Mesothelial cell of epicardium (in vitro differentiated cells): Measurements from ENCODE around the gene PCBD1. TPM values are rescaled to one million over a fixed set of nuclear protein-coding genes. Genes with fewer than 3 reads are reported as not detected.

Source experiments
- DNase-seq, 2 experiments: peaks; one replicate each; pipeline ENCODE4 v3.0.0; 2021; ENCODE audit warnings: low spot score in 2 of 2; ENCODE audit not compliant: unreplicated experiment in 2 of 2
- H3K27ac Mint-ChIP-seq: 2 replicates; pipeline ENCODE4 v1.8.0; 2021; ENCODE audit warnings: mixed read lengths
- H3K27me3 Mint-ChIP-seq: 2 replicates; pipeline ENCODE4 v1.8.0; 2021; ENCODE audit warnings: low read depth, mixed read lengths
- H3K36me3 Mint-ChIP-seq: 2 replicates; pipeline ENCODE4 v1.8.0; 2021; ENCODE audit warnings: mixed read lengths
- H3K4me1 Mint-ChIP-seq: 2 replicates; pipeline ENCODE4 v1.8.0; 2021; ENCODE audit warnings: mixed read lengths
- H3K4me3 Mint-ChIP-seq: 2 replicates; pipeline ENCODE4 v1.8.0; 2021; ENCODE audit warnings: mild to moderate bottlenecking, moderate library complexity, mixed read lengths
- H3K9me3 Mint-ChIP-seq: 2 replicates; pipeline ENCODE4 v1.8.0; 2021; ENCODE audit warnings: mixed read lengths
- total RNA-seq: library from RNA; stranded (reverse); gene quantifications from 3 replicates; pipeline ENCODE4 v1.2.1, GENCODE V29; 2021
- TF ChIP-seq, protein P1 (sequence below): fragments of 200-600 bp; sonication (generic); IDR thresholded peaks from one replicate; pipeline ENCODE4 v1.5.0; 2021; ENCODE audit warnings: antibody characterized with exemption; ENCODE audit not compliant: unreplicated experiment

Gene PCBD1
- total RNA-seq, 1 donor from 2014 or later, result 50.5 TPM

GRCh38 chr10:70901276-70901878, 13.0 kb upstream of the PCBD1 start:
- Mint-ChIP-seq H3K4me3 (no peak overlapping the region), H3K27ac (no peak overlapping the region), H3K4me1 (peaks cover 6% of the 10 kb centered on the region), H3K36me3 (no peaks in the 10 kb centered on the region), H3K9me3 (no peaks in the 10 kb centered on the region), H3K27me3 (peaks cover 16% of the 10 kb centered on the region)
- no peak for DNase-seq
- TF ChIP-seq, protein P1, sequence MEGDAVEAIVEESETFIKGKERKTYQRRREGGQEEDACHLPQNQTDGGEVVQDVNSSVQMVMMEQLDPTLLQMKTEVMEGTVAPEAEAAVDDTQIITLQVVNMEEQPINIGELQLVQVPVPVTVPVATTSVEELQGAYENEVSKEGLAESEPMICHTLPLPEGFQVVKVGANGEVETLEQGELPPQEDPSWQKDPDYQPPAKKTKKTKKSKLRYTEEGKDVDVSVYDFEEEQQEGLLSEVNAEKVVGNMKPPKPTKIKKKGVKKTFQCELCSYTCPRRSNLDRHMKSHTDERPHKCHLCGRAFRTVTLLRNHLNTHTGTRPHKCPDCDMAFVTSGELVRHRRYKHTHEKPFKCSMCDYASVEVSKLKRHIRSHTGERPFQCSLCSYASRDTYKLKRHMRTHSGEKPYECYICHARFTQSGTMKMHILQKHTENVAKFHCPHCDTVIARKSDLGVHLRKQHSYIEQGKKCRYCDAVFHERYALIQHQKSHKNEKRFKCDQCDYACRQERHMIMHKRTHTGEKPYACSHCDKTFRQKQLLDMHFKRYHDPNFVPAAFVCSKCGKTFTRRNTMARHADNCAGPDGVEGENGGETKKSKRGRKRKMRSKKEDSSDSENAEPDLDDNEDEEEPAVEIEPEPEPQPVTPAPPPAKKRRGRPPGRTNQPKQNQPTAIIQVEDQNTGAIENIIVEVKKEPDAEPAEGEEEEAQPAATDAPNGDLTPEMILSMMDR, result no peak

GRCh38 chr10:70899096-70899495, 10.7 kb upstream of the PCBD1 start:
- Mint-ChIP-seq H3K4me1 (peaks cover 6% of the 10 kb centered on the region), H3K27me3 (peaks cover 12% of the 10 kb centered on the region), H3K27ac (no peak overlapping the region), H3K36me3 (no peaks in the 10 kb centered on the region), H3K9me3 (no peaks in the 10 kb centered on the region), H3K4me3 (no peak overlapping the region)
- no peak for DNase-seq
- TF ChIP-seq, protein P1, result no peak

DNA sequence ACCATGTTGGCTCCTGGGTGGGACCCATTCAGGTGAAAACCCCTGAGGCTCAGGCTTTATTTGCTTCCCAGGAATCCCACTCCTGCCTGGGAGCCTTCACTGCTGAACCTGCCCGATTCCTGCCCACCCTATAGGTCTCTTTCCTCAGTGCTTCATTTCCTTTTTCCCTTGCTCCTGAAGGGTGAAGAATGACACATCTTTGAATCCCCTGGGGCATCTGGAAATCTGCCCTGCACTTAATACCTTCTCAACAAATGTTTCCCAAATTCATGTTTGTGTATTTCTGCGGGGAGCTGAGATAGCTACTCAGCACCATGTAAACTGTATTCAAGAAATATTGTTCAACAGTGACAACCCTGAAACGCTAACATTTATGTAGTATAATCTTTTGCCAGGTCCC, 10.3 kb upstream of the PCBD1 start:
- DNase-seq, result no peak
- Mint-ChIP-seq H3K36me3 (no peaks in the 10 kb centered on the region), H3K27me3 (peaks cover 12% of the 10 kb centered on the region), H3K9me3 (no peaks in the 10 kb centered on the region), H3K4me1 (peaks cover 6% of the 10 kb centered on the region), H3K4me3 (no peak overlapping the region), H3K27ac (no peak overlapping the region)
- TF ChIP-seq, protein P1, result no peak

DNA sequence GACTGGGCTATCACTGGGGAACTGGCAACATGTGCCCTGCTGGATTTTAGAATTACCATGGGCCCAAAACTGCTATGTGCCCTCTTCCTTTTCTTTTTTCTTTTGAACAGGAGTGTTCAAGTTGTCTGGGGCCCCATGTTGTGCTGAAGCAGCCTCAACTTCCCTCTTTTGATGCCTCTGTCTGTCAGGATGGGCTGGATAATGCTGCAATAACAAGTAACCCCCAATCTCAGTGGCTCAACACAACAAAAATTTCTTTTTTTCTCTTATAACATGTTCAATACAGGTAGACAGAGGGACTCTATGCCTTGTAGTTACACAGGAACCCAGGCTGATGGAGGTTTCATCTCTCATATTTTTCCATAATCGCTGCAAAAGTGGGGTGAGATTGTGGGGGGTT, 8.2 kb upstream of the PCBD1 start:
- Mint-ChIP-seq H3K27me3 (peaks cover 7% of the 10 kb centered on the region), H3K36me3 (no peaks in the 10 kb centered on the region), H3K9me3 (no peaks in the 10 kb centered on the region), H3K4me3 (no peak overlapping the region), H3K27ac (no peak overlapping the region), H3K4me1 (no peaks in the 10 kb centered on the region)
- TF ChIP-seq, protein P1, result no peak
- no peak for DNase-seq

DNA sequence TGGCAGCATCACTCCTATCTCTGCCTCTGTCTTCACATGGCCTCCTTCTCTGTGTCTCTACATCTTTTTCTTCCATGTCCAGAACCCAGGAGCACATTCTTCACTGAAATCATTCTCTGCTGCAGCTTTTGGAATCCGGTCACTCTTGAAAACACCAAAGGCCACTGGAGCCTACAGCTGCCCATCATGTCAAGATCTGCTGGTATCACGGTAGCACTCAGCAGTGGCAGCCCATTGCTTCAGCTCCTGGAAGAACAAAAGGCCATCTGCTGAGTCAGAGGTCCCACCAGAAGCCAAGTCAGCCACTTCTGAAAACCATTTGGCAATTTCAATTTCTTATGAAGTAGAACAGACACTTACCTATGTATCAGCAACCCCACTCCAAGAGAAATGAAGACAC, 6.1 kb upstream of the PCBD1 start:
- peaks cover 2% of the 10 kb centered on the region for H3K27me3 Mint-ChIP-seq
- H3K9me3 Mint-ChIP-seq, result no peaks in the 10 kb centered on the region
- H3K4me3 Mint-ChIP-seq, result no peak overlapping the region
- peaks cover 3% of the 10 kb centered on the region for H3K4me1 Mint-ChIP-seq
- TF ChIP-seq, protein P1, result no peak
- H3K27ac Mint-ChIP-seq, result no peak overlapping the region
- no peaks in the 10 kb centered on the region for H3K36me3 Mint-ChIP-seq
- no peak for DNase-seq
